GM18508 (cell line): ENCODE measurements around the gene ALOX5.
"Not testable (repeated sequence)": the region's sequence is repeated elsewhere in the genome, so short reads cannot be mapped to it uniquely, and the experiment has no call there.

Source experiments
- ATAC-seq: cut with Tn5 transposase; IDR thresholded peaks from one replicate; pipeline ENCODE4 v1.9.1; 2021; ENCODE audit warnings: moderate number of reproducible peaks; ENCODE audit not compliant: insufficient read depth, unreplicated experiment

The ALOX5 gene

DNA sequence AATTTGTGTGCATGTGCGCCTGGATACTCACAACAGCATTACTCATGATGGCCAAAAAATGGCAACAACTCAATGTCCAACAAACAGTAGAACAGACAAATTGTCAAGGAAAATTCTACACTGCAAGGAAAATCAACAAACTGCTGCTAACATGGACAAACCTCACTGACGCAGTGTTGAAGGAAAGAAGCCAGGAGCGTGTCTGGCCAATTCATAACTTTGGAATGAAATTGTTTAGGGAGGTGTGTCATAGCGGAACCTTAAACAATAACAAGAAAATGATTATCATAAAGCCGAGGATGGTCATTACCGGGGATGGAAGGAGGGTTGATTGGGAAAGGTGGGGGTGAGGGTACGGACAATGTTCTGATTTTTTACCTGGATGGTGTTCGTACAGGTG is 29.1 kb downstream of the ALOX5 start:
- ATAC-seq = no peak

DNA sequence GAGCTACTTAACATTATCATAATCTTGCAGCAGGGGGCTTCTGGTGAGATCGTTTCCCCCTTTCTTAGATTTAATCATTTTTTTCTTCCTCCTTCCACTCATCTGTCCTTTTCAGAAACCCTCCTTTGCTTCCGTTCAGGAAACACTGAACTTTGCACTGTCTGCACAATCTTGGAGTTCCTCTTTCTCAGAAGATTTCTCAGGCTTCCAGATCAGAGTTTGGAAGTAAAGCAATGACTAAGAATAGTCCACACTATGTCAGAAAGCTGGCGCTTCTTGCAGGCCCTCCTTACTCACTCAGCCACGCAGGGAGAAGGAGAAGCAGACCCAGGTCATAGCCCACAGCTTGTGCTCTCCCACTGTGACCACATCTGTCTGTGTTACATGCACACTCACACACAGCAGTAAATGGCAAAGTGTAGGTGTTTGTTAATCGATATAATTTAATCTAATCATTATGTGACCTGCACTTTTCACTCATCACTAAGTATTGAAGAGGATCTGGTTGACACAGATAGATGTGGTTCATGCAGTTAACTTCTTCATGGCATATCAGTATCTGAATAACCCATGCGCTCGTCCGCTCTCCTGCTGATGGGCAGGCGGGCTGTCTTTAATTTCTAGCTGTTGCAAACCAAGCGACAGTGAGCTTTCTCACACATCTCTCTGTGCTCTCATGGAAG is 30.2 kb downstream of the ALOX5 start:
- ATAC-seq = no peak

DNA sequence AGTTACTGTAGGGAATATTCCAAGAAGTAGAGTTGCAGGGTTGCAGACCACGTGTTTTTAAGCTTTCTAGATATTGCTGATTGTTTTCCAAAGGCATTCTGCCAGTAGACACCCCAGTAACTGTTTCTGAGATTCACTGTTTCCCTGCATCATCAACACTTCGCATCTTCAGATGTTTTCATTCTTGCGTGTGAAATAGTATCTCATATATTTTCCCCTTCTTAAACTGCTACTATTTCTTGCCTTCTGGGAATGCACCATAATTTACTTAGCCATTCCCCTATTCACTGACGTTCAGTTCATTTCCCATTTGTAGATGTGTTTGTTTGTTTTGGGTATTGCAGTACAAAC is 30.7 kb downstream of the ALOX5 start:
- ATAC-seq = no peak

DNA sequence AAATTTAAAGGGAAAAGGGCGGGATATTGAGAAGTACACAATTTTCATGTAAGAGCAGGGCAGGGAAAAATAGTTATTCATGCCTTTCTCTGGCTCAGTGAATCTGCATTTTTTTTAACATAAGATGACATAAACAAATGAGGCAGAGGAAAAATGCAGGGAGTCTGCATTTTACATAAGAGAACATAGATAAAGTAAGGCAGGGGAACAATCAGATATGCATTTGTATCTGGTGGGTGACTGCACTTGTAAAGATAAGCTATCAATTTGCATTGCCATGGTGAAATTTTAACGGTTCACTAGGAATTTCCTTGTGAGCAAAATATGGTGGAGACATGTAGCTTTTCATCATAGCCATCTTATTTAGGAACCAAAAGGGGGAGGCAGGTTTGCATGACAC is 33.5 kb downstream of the ALOX5 start:
- no peak for ATAC-seq

DNA sequence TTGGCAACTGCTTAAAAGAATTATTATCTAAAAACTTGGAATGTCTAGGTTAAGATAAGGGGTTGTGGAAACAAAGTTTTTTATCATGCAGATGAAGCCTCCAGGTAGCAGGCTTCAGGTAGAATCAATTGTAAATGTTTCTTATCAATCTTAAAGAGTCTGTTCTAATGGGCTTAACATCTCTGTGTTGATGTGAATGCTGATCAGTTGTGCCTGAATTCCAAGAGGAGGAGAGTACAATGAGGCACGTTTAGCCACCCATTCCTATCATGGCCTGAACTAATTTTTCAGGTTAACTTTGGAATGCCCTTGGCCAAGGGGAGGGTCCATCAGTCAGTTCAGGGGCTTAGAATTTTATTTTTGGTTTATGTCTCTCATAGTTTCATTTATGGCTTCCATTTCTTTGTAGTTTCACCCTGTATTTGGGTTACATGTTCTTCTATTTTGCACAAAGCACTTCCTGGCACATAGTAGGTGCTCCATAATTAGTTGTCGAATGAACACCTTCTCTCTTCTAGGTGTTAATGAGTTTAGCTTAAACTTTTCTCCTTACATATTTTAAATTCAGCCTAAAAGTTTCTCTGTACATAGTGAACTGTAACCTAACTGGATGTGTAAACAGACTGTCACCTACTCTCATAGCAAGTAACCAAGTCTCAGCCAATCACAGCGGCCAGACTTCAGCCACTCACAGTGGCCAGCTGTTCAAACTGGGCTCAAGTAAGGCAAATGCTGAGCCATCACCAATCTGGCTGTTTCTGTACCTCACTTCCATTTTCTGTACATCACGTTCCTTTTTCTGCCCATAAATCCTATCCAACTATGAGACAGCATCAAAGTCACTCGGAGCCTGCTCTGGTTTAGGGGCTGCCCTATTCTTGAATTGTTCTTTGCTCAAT is 34.7 kb downstream of the ALOX5 start:
- no peak for ATAC-seq

DNA sequence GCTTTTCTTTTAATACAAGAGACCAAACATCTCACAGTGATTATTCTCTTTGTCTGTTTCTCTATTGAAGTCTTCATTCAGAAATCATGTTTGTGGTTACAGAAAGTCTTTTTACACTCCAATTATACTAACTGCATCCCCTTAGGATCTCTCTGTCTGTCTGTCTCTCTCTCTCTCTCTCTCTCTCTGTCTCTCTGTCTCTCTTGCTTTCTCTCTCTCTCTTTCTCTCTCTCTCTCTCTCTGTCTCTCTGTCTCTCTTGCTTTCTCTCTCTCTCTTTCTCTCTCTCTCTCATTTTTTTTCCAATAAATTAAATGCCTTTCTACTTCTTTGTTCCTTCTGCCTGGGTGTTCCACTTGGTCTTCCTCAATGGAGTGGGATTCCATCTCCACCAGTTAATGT is 35.3 kb downstream of the ALOX5 start:
- ATAC-seq = not testable (repeated sequence)

DNA sequence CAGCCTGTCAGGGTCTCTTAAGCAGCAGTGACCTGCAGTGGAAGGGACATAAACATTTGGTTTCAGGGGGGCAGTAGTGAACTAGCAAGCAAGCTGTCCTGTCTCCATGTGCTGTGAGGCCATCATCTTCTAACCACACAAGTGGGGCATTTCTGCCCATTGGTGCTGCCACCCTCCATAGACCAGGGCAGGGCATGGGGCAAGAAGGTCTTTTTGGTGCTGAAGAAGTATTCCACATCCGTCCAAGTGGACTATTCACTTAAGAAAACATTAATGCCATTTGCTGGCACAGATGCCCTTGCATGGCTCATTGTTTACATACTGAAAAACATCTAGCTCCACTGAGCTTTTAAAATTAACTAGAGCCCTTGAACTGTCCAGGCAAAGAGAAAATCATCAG is 35.8 kb downstream of the ALOX5 start:
- ATAC-seq = no peak

DNA sequence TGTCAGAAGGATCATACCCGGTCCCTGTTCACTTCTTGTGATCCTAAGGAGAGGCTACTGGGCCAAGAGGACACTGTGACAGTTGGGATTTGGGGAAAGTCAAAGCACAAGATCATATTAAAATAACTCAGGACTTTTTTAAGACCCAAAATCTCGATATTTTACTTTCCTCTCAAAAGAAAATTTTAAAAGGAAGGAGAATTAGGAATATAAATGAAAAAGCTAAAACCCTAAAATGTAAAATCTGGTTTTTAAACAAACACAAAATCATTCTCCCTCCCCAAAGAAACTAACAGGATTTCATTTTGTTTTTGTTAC is 36.4 kb downstream of the ALOX5 start:
- no peak for ATAC-seq

DNA sequence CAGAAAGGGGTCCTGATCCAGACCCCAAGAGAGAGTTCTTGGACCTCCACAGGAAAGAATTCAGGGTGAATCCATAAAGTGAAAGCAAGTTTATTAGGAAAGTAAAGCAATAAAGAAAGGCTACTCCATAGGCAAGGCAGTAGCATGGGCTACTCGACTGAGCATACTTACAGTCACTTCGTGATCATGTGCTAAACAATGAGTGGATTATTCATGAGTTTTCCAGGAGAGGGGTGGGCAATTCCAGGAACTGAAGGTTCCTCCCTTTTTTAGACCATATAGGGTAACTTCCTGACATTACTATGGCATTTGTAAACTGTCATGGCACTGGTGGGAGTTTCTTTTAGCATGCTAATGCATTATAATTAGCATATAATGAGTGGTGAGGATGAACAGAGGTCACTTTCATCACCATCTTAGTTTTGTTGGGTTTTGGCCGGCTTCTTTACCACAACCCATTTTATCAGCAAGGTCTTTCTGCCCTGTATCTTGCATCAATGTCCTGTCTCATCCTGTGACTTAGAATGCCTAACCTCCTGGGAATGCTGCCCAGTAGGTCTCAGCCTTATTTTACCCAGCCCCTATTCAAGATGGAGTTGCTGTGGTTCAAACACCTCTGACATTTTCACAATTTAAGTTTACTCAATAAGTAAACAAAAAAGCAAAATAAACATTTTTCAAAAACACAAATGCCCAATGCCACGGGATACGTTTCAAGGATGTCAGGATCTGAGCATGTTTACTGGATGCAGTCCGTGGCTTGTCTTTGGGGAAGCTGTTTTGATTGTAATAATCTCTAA is 37.0 kb downstream of the ALOX5 start:
- ATAC-seq = no peak

DNA sequence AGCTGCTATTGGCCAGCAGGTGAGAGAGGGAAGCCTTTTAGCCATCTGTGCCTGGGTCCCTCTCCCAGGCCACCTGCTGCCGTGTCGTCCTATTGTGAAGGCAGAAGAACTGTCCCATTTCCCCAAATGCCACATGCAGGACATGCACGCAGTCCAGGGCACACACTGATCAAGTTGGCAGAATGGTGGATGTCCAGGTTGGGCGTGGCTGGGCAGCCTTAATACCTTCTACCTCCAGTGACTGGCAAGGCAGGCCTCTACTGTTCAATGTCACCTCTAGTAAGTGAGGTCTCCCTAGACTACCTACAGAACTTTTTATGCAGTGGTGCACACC is 37.6 kb downstream of the ALOX5 start:
- no peak for ATAC-seq

DNA sequence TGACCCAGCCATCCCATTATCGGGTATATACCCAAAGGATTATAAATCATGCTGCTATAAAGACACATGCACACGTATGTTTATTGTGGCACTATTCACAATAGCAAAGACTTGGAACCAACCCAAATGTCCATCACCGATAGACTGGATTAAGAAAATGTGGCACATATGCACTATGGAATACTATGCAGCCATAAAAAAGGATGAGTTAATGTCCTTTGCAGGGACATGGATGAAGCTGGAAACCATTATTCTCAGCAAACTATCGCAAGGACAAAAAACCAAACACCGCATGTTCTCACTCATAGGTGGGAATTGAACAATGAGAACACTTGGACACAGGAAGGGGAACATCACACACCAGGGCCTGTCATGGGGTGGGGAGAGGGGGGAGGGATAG is 41.0 kb downstream of the ALOX5 start:
- not testable (repeated sequence) for ATAC-seq

DNA sequence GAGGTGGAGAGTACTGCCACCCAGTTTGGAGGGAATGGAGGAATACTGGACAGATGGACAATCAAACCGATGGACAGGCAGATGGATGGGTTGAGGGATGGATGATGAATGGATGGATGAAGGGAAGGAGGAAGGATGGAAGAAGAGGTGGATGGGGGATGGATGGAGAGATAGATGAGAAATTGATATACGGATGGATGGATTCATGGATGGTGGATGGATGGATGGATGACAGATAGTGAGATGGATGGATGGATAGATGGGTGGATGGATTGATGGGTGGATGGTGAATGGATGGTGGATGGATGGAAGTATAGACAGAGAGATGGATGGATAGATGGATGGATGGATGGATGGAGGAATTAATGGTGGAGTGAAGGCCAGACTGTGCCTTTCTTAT is 42.6 kb downstream of the ALOX5 start:
- no peak for ATAC-seq

DNA sequence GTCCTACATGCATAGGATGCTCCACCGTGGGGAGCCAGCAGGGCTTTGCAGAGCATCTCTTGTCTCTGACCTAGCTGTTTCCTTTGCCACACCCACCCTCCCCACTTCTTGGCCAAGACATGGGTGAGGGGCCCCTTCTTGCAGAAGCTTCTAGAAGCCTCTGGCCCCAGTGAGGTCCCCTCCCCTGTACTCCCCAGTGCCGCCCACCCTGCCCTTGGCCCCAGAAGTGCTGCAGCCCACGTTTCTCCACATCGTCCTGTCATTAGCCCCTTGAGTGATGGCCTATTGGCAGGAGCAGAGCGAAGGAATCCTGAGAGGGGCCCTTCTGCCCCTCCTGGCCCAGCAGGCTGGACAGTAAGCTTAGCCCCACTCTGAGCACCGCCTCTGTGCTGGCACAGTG is 43.7 kb downstream of the ALOX5 start:
- no peak for ATAC-seq

DNA sequence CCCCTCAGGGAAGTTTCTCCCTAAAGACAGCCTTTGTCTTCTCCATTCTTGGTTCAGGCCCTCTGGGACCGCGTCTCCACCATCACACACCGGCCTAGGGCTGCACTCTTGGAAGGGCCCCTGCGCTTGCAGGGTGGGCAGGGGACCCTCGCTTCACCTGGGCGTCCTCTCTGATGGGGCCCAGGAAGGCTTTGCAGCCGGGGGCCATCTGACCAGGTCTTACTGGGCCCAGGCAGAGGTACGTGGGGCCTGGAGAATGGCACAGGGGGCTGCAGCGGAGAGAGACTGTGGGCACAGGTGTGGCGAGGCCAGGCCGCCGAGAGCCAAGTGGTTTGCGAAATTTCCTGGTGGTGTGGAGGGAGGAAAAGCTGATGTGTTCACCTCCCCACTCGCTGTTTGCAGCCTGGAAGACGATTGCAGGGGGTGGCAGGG is 44.4 kb downstream of the ALOX5 start:
- no peak for ATAC-seq

DNA sequence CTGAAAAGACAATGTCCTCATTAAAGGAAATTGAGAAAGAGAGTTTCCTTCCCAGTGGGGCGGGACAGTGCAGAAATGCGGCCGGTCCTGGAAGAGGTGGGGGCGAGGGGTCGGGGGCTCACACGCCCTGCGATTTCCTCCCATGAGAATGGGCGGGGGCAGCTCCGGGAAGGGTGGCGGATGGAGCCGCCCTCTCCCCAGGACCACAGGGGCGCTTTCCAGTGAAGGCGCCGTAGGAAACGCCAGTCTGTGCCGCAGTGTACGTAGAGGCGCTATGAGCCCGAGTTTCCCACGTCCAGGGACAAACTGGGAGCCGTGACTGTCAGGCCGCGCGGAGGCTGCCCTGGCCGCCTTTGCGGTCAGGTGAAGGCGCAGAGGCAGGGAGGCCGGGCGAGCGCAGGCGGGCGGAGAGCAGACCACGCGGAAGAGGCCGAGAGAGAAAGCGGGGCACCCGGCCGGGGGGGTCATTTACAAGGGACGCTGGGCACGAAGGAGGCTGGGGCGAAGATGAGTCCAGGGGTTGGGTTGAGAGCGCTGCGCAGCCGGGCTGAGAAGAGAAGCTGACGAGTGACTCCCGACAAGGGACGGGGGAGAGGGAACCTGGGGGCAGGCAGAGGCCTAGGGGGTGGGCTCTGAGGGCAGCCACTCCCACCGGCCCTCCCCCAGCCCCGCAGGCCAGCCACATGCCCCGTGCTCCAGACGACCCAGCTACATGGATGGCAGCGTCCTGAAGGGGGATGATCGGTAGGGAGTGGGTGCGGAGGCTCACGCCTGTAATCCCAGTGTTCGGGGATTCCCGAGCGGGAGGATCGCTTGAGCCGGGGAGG is 45.0 kb downstream of the ALOX5 start:
- ATAC-seq = peak; percentile 24

DNA sequence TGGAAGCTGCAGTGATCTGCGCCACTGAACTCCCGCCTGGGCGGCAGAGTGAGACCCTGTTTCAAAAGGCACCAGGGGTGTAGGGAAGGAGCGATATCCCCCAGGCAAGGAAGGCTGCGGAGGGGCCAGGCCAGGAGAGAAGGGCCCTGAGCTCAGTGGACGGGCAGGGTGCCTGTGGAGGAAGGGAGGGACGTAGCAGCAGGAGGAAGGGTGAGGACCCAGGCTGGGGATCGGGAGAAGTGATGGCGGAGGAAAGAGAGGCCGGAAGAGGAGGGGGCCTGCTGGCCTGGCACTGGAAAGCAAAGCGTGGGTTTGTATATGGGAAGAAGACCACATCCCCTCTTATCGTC is 45.6 kb downstream of the ALOX5 start:
- ATAC-seq = no peak

DNA sequence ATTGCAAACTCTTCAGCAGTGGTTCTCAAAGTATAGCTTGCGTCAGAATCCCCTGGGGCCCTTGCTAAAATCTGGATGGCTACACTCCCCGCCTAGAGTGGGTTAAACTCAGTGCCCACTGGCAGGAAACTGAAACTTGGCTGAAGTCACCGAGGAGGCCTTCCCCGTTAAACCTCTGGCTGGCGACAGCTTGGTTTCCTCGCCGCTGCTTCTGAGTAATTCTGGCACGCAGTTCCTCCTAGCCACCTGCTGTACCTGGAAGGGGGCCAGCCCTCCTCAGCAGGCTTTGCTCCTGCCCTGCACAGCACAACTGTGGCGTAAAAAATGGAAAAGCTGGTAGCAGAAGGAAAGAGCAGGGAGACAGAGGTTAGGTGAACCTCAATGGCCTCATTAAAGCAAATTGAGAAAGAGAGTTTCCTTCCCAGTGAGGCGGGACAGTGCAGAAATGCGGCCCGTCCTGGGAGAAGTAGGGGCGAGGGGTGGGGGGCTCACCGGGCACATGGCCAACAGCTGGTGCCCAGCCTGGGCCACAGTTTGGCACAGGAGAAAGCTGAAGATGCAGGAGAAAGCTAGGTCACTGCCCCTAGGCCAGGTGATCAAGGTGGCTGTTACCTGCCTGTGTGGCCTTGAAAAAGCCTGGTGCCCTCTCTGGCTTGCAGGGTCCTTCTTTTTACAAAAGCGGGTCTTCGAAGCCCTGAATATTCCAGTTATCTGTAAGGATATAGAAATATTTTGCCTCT is 46.6 kb downstream of the ALOX5 start:
- ATAC-seq = peak; percentile 61

DNA sequence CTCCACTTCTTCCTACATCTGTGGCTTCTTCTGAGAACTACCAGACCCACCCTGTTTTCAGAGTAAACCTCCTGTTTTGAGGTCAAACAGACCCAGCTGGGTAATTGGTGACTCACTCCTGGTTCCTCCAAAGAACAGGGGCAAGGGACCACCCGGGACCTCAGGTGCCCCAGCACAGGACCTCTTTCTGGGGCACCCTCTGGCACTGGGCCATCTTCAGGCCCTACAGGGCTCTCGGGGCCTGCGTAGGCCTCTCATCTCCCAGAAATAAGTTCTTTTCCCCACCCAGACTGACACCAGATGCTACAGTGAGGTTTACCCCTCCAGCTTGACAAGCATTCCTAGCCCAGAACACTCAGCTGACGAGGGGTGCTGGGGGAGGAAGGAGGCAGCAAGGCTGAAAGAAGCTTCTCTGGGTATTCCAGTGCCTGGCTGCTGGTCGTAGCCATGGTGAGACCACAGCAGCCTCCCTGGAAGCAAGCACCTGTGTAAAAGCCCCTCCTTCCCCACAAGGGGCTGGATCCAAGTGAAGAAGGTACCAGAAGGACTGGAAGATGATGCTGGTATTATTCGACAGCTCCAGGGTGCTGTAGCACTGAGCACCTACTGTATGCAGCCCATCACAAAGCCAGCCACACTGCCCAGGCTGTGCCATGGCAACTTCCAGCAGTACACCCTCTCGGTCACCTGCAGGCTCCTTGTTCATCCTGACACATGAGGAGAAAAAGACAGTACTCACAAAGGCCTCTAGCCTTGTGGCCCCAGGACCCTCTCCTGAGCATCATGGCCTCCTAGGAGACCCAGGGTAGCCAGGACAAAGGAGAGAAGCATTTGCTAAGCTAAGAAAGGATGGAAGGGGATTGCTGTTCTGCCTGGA is 47.4 kb downstream of the ALOX5 start:
- no peak for ATAC-seq
